Loucy (cell line): ENCODE data around the gene METAP2.

Source experiments
- EZH2phosphoT487 ChIP-seq: fragments of 200-600 bp; IDR thresholded peaks from 2 replicates; pipeline ENCODE4 v1.6.1; 2018; ENCODE audit warnings: antibody characterized with exemption, mild to moderate bottlenecking, moderate library complexity, borderline replicate concordance
- TF ChIP-seq, protein P1 (sequence below): fragments of 200-600 bp; sonication (generic); conservative IDR thresholded peaks from 2 replicates; pipeline ENCODE4 v1.5.1; 2014; ENCODE audit warnings: mild to moderate bottlenecking, antibody characterized with exemption, low read length

DNA sequence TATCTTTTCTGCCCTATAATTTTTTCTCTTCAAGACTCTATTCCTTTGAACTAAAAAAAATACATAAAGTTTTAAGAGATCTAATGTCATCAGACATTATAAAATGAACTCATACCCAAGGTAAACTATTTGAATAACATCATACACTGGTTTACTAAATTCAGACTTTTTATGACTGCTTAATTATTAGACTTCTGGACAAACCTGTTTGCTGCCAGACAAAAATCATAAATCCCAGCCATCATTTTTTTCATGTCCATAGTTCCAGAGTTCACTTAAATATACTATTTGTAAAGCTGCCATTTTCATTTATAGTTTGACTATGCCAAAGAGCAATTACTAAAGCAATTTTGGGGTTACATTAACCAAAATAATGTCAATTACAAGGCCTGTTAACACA, 43.3 kb downstream of the METAP2 start:
- TF ChIP-seq, protein P1, sequence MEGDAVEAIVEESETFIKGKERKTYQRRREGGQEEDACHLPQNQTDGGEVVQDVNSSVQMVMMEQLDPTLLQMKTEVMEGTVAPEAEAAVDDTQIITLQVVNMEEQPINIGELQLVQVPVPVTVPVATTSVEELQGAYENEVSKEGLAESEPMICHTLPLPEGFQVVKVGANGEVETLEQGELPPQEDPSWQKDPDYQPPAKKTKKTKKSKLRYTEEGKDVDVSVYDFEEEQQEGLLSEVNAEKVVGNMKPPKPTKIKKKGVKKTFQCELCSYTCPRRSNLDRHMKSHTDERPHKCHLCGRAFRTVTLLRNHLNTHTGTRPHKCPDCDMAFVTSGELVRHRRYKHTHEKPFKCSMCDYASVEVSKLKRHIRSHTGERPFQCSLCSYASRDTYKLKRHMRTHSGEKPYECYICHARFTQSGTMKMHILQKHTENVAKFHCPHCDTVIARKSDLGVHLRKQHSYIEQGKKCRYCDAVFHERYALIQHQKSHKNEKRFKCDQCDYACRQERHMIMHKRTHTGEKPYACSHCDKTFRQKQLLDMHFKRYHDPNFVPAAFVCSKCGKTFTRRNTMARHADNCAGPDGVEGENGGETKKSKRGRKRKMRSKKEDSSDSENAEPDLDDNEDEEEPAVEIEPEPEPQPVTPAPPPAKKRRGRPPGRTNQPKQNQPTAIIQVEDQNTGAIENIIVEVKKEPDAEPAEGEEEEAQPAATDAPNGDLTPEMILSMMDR, result no peak
- TF ChIP-seq EZH2phosphoT487, result no peak
